WTC11 (cell line): Measurements from ENCODE around the gene CPNE5.

Experiments
- ATF1 ChIP-seq: sonication (generic); formaldehyde crosslinking; IDR thresholded peaks from 2 replicates; pipeline ENCODE4 v1.8.1; 2023; ENCODE audit warnings: mild to moderate bottlenecking, moderate library complexity, missing genetic modification reagents
- NFYB ChIP-seq: sonication (generic); formaldehyde crosslinking; conservative IDR thresholded peaks from 2 replicates; pipeline ENCODE4 v1.8.0; 2022; ENCODE audit warnings: low read depth, missing genetic modification reagents
- NR2C2 ChIP-seq: sonication (generic); formaldehyde crosslinking; IDR thresholded peaks from 2 replicates; pipeline ENCODE4 v1.8.0; 2022; ENCODE audit warnings: mild to moderate bottlenecking, missing genetic modification reagents
- SP1 ChIP-seq: sonication (generic); formaldehyde crosslinking; conservative IDR thresholded peaks from 2 replicates; pipeline ENCODE4 v1.8.1; 2022; ENCODE audit warnings: missing genetic modification reagents
- TP53 ChIP-seq: sonication (generic); formaldehyde crosslinking; IDR thresholded peaks from 2 replicates; pipeline ENCODE4 v1.8.1; 2023; ENCODE audit warnings: mild to moderate bottlenecking, missing genetic modification reagents
- ZBTB21 ChIP-seq: sonication (generic); formaldehyde crosslinking; IDR thresholded peaks from 2 replicates; pipeline ENCODE4 v1.8.1; 2023; ENCODE audit warnings: mild to moderate bottlenecking, missing genetic modification reagents, borderline replicate concordance
- TF ChIP-seq, protein P1 (sequence below): sonication (generic); formaldehyde crosslinking; IDR thresholded peaks from 2 replicates; pipeline ENCODE4 v1.8.0; 2023; ENCODE audit warnings: missing genetic modification reagents
- TF ChIP-seq, protein P2 (sequence below): fragments of 200-600 bp; IDR thresholded peaks from 2 replicates; pipeline ENCODE4 v1.8.0; 2022; ENCODE audit warnings: antibody characterized with exemption
- TF ChIP-seq, protein P3 (sequence below): sonication (generic); formaldehyde crosslinking; IDR thresholded peaks from 2 replicates; pipeline ENCODE4 v1.8.1; 2022; ENCODE audit warnings: mild to moderate bottlenecking, missing genetic modification reagents, moderate library complexity, borderline replicate concordance

DNA sequence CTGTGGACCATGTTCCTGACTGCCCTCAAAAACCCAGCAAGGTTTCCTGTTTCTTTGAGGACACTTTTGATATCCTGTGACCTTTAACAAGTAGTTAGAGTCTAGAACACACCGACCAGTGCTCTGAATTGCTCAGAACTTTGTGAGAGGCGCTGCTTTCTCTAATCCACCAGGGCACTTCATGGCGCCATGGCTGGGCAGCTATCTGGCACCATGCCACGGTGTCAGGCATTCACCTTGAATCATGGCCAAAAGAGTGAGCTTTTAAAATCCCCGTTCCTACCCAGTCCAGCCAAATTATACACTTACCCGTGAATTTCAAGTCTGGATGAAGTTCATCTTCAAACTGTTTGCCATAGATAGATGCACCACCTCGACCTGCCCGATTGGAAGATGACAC, 17.0 kb upstream of the CPNE5 start:
- TF ChIP-seq SP1 (no peak), TP53 (CRISPR knock-in tag) (no peak), NFYB (CRISPR knock-in tag) (no peak), NR2C2 (CRISPR knock-in tag) (no peak), ATF1 (CRISPR knock-in tag) (no peak), ZBTB21 (CRISPR knock-in tag) (no peak)
- TF ChIP-seq, protein P1, sequence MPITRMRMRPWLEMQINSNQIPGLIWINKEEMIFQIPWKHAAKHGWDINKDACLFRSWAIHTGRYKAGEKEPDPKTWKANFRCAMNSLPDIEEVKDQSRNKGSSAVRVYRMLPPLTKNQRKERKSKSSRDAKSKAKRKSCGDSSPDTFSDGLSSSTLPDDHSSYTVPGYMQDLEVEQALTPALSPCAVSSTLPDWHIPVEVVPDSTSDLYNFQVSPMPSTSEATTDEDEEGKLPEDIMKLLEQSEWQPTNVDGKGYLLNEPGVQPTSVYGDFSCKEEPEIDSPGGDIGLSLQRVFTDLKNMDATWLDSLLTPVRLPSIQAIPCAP: no peak
- TF ChIP-seq, protein P2, sequence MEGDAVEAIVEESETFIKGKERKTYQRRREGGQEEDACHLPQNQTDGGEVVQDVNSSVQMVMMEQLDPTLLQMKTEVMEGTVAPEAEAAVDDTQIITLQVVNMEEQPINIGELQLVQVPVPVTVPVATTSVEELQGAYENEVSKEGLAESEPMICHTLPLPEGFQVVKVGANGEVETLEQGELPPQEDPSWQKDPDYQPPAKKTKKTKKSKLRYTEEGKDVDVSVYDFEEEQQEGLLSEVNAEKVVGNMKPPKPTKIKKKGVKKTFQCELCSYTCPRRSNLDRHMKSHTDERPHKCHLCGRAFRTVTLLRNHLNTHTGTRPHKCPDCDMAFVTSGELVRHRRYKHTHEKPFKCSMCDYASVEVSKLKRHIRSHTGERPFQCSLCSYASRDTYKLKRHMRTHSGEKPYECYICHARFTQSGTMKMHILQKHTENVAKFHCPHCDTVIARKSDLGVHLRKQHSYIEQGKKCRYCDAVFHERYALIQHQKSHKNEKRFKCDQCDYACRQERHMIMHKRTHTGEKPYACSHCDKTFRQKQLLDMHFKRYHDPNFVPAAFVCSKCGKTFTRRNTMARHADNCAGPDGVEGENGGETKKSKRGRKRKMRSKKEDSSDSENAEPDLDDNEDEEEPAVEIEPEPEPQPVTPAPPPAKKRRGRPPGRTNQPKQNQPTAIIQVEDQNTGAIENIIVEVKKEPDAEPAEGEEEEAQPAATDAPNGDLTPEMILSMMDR: no peak
- TF ChIP-seq, protein P3, sequence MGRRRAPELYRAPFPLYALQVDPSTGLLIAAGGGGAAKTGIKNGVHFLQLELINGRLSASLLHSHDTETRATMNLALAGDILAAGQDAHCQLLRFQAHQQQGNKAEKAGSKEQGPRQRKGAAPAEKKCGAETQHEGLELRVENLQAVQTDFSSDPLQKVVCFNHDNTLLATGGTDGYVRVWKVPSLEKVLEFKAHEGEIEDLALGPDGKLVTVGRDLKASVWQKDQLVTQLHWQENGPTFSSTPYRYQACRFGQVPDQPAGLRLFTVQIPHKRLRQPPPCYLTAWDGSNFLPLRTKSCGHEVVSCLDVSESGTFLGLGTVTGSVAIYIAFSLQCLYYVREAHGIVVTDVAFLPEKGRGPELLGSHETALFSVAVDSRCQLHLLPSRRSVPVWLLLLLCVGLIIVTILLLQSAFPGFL (CRISPR knock-in tag): no peak
